GM21825 (cell line): Measurements from ENCODE around the gene MCCC1.
"Not testable (repeated sequence)": the region's sequence is repeated elsewhere in the genome, so short reads cannot be mapped to it uniquely, and the experiment has no call there.

Experiments
- ATAC-seq: cut with Tn5 transposase; IDR thresholded peaks from one replicate; pipeline ENCODE4 v1.9.1; 2021; ENCODE audit warnings: mild to moderate bottlenecking, moderate library complexity; ENCODE audit not compliant: unreplicated experiment

Gene MCCC1

DNA sequence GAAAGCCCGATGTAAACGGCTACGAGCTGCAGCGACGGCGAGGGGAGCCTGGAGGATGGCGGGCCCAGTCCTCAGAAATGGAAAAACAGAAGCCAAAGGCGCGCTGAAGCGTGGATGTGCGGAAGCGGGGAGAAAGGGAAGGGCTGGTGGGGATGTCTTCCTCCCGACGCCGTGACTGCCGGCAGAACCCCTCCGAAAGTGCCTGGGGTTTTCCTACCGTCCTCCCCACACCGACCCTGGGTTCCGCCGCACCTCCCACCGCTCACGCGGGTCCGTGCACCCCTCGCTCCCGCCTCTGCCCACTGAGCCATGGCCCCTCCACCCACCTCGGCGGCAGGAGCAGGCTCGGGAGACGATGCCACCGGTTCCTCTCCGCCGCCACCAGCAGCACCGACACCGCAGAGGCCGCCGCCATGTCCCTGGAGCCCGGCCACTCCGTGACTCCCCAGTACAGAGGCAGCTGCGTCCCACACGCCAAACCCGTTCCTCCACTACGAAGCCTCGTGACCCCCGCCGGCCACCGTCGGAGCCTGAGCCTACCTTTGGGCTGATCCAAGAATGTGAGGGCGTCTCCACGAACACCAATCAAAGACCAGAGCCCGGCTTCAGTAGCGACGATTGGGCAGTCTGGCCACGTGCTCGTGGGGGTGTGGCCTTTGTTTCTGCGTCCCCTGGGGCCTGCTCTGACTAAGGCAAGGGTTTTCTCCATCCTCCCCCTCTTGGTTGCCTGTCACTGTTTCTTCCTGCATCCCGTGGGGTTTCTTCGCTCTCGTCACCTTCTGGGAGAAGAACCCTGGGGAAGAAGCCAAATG lies at the start of gene MCCC1:
MCCC1 (minus strand) TSS at position 471 of the 812 bp plus-strand sequence; CDS start at position 415, 56 bp downstream.
- peak; percentile 98 for ATAC-seq

- no peak for ATAC-seq
Measured at GRCh38 chr3:183148056-183148455, 48.8 kb upstream of the MCCC1 start.

DNA sequence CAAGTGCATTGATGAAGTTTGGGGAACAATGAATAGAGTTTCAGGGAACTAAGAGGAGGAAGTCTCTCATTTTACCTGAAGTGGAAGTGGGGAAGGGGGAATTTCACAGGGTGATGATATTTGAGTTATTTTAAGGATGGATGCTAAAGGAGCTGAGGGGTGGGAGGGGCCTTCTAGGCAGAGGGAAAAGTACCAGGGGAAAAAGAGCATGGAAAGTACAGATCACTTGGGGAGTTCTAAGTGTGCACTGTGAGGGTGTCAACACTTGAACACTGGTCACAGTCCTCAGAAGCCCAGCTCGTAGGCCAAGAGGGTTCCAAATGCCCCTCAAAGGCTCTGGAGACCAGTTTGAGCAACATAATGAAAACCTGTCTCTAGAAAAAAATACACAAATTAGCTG lies 45.1 kb upstream of the MCCC1 start:
- no peak for ATAC-seq

- ATAC-seq: no peak
Measured at GRCh38 chr3:183142199-183142598, 42.9 kb upstream of the MCCC1 start.

- no peak for ATAC-seq
Measured at GRCh38 chr3:183134844-183135243, 35.5 kb upstream of the MCCC1 start.

DNA sequence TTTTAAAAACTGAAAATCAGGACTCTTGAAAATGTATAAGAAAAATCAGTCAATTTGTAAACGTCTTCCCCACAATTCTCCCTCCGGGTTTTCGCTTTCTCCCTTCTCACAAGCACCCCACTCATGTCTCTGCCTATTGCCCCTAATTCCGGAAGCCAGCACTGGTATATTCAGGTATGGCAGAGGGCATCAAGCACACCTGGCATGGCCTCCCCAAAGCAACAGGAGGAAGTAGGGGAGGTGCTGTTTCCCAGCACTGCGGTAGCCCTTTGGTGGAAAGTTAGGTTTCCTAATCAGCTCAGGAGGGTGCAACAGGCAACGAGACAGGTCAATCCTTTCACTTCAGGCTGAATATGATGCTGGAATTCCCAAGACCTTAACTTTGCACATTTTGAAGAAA lies 33.1 kb upstream of the MCCC1 start:
- ATAC-seq: no peak

DNA sequence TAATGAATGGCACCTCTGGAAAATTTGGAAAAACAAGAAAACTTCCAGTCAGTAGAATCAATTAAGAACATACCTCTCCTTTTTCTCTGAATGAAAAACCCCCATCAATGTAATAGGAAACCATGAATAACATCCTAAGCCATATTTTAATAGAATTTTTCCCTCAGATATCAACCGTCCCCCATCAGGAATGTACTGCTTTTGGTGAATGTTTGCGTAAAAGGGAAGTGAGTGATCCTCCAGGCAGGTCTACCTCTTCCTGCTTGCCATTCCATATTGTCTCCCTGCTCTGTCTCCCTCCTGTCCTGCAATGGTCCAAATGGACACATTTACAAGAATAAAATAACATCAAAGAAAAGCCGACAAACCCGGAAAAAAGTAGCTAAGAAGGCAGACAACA lies 32.4 kb upstream of the MCCC1 start:
- no peak for ATAC-seq

GRCh38 chr3:183131186-183131725 lies 32.0 kb upstream of the MCCC1 start:
- no peak for ATAC-seq

DNA sequence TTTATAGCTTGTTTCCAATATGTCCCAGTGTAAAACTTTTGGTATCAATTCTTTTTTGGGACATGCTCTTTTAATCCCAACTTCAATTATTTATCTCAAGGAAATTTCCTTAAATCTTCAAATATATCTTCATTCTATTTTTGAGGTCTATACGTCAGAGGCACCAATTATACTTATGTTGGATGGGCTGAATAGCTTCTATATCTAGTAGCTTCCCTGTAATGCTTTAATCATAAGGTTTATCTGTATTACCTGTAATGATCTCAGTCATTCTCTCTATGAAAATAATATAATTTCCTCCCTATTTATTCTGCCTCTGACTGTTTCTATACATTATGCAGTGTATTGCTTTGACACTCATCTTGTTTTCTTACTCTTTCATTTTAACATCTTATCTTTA lies 29.9 kb upstream of the MCCC1 start:
- no peak for ATAC-seq

DNA sequence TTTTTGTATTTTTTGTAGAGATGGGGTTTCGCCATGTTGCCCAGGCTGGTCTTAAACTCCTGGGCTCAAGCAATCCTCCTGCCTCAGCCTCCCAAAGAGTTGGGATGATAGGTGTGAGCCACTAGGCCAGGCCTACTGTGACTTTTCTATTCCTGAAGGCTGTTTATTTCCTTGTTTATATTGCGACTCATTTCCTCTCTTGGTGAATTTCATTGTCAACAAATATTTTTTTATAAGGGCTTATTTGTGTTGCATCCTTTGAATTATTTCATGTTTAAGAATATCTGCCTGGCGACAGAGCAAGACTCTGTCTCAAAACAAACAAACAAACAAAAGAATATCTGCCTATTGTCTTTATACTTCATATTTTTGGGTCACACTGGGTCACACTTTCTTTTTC lies 29.4 kb upstream of the MCCC1 start:
- ATAC-seq: no peak

- ATAC-seq: no peak
Measured at GRCh38 chr3:183123891-183124290, 24.6 kb upstream of the MCCC1 start.

DNA sequence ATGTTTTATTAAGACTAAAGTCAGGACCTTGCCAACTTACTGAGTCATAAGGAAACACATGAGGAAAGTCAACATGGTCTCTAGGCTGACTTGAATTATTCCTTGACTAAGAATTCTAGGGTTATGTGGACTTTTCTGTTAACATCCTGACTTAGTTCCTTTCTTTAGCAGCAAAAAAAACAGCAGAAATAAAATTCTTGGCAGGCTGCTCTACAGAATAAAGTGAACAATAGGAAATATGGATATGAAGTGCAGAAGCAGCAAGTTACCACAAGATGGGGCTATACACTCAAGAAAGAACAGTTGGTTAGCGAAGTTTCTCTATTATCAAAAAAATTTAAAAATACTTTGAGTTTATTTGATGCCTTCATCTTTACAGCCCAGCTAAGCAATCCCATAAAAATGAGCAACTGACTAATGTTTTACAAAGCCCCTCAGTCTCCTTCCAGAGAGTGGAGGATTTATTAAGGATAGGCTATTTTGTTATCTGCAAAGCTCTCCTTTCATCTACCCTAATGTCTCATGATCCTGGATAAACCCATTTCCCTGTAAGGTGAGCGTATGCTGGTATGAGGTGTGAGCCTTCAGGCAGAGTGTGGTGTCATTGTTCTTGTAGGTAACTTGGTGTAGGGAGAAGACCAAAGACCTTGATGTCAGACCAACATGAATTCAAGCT lies 23.1 kb upstream of the MCCC1 start:
- ATAC-seq: no peak

DNA sequence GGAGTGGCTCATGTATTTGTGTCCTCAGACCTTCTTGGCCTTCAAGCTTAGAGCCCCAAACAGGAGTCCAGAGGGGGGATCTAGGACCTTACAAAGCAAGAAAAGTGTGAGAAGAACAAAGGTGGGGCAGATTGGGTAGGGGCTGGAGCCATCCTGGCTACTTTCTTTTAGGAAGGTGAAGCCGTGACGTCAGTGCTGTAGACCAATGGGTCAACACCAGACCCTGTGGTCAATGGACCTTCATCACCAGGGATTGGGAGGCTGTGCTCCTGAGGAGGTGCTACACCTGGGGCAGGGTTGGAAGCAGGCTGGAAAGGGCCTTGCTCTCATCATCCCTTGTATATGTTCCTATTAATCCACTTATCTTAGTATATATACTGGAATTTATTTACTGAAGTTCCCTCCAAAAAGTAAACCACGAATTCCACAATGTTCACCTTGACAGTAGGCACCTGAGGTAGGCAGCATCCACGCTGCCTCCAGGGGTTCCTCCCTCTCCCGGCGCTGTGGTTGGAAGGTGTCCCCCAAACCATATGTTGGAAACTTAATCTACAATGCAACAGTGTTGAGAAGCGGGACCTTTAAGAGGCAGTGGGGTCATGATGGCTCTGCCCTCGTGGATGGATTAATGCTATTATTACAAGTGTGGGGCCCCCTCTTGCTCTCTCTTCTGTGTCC lies 21.4 kb upstream of the MCCC1 start:
- ATAC-seq: no peak

DNA sequence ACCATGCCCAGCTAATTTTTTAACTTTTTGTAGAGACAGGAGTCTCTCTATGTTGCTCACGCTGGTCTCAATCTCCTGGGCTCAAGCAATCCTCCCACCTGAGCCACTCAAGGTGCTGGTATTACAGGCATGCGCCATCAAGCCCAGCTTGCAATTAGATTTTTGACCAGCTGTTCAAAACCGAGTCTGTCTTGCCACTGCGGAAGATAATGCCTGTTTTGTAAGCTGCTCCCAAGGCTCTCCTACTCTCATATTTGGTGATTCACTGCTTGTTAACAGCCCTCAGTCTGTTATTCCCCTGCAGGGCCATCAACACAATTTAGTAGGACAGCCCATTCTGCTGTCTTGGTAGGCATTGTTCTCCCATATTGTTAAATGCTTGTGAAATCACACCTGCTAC lies 17.8 kb upstream of the MCCC1 start:
- ATAC-seq: no peak

- ATAC-seq: peak; percentile 62
Measured at GRCh38 chr3:183116025-183116614, 16.8 kb upstream of the MCCC1 start.

GRCh38 chr3:183114384-183115178 lies 15.3 kb upstream of the MCCC1 start:
- no peak for ATAC-seq

GRCh38 chr3:183109847-183110246 lies 10.6 kb upstream of the MCCC1 start:
- not testable (repeated sequence) for ATAC-seq

- ATAC-seq: no peak
Measured at GRCh38 chr3:183108470-183108869, 9.2 kb upstream of the MCCC1 start.

GRCh38 chr3:183108001-183108449 lies 8.7 kb upstream of the MCCC1 start:
- no peak for ATAC-seq

- ATAC-seq: not testable (repeated sequence)
Measured at GRCh38 chr3:183107372-183107771, 8.1 kb upstream of the MCCC1 start.
